ENCODE measurements around the gene SH3GL1. TPM values are rescaled to one million over a fixed set of nuclear protein-coding genes. Genes with fewer than 3 reads are reported as not detected.

The SH3GL1 gene
- total RNA-seq, 1 donor from 2014 or later = 101 TPM

GRCh38 chr19:4415352-4415751, 15.0 kb upstream of the SH3GL1 start:
- H3K36me3 Mint-ChIP-seq (ENCODE audit: low read depth, unreplicated experiment) = peaks cover 6% of the 10 kb centered on the region
- no peak overlapping the region for H3K27ac ChIP-seq (ENCODE audit: low read depth, low read length)
- no peak for TF ChIP-seq CTCF (IDR thresholded peaks at IDR 0.05; ENCODE audit: insufficient read depth, low read depth, low read length)
- TF ChIP-seq EZH2 (IDR thresholded peaks at IDR 0.05; ENCODE audit: insufficient read depth, low read length) = no peak
- no peaks in the 10 kb centered on the region for H3K9me3 ChIP-seq (ENCODE audit: insufficient read depth, low read depth, low read length)
- H3K27ac Mint-ChIP-seq (ENCODE audit: unreplicated experiment) = no peak overlapping the region
- no peaks in the 10 kb centered on the region for H3K27me3 ChIP-seq (ENCODE audit: insufficient read depth, low read length)
- FAIRE-seq = no peak
- H3K4me1 Mint-ChIP-seq (ENCODE audit: low read depth, unreplicated experiment) = peaks cover 10% of the 10 kb centered on the region
- peaks cover 8% of the 10 kb centered on the region for H3K4me1 ChIP-seq (ENCODE audit: insufficient read depth, low read length)
- DNase-seq (ENCODE audit: low read depth) = no peak
- no peak overlapping the region for H3K4me3 Mint-ChIP-seq (ENCODE audit: unreplicated experiment)
- no peak overlapping the region for H2AFZ ChIP-seq (ENCODE audit: low read depth, low read length)
- no peak overlapping the region for H3K9ac ChIP-seq (ENCODE audit: low read length)
- H3K4me2 ChIP-seq (ENCODE audit: low read length) = no peak overlapping the region
- H4K20me1 ChIP-seq (ENCODE audit: insufficient read depth, low read length) = peaks cover 4% of the 10 kb centered on the region
- H3K36me3 ChIP-seq (ENCODE audit: insufficient read depth, low read length) = peaks cover 10% of the 10 kb centered on the region
- H3K27me3 Mint-ChIP-seq (ENCODE audit: low read depth, unreplicated experiment) = no peaks in the 10 kb centered on the region
- peaks cover 41% of the 10 kb centered on the region for H3K79me2 ChIP-seq (ENCODE audit: insufficient read depth, low read length)
- peaks cover 2% of the 10 kb centered on the region for H3K9me3 Mint-ChIP-seq (ENCODE audit: unreplicated experiment)
- no peak overlapping the region for H3K4me3 ChIP-seq (ENCODE audit: insufficient read depth, low read depth, low read length)

- Histone ChIP-seq H2AFZ (ENCODE audit: low read depth, low read length) (no peak overlapping the region), H3K27ac (ENCODE audit: low read depth, low read length) (no peak overlapping the region), H3K4me3 (ENCODE audit: insufficient read depth, low read depth, low read length) (no peak overlapping the region), H3K9me3 (ENCODE audit: insufficient read depth, low read depth, low read length) (no peaks in the 10 kb centered on the region), H3K9ac (ENCODE audit: low read length) (no peak overlapping the region), H4K20me1 (ENCODE audit: insufficient read depth, low read length) (peaks cover 5% of the 10 kb centered on the region), H3K27me3 (ENCODE audit: insufficient read depth, low read length) (no peaks in the 10 kb centered on the region), H3K4me2 (ENCODE audit: low read length) (no peak overlapping the region), H3K36me3 (ENCODE audit: insufficient read depth, low read length) (peaks cover 11% of the 10 kb centered on the region), H3K79me2 (ENCODE audit: insufficient read depth, low read length) (peaks cover 41% of the 10 kb centered on the region), H3K4me1 (ENCODE audit: insufficient read depth, low read length) (peaks cover 8% of the 10 kb centered on the region)
- H3K27me3 Mint-ChIP-seq (ENCODE audit: low read depth, unreplicated experiment) = no peaks in the 10 kb centered on the region
- peaks cover 2% of the 10 kb centered on the region for H3K9me3 Mint-ChIP-seq (ENCODE audit: unreplicated experiment)
- H3K4me3 Mint-ChIP-seq (ENCODE audit: unreplicated experiment) = no peak overlapping the region
- H3K4me1 Mint-ChIP-seq (ENCODE audit: low read depth, unreplicated experiment) = peaks cover 9% of the 10 kb centered on the region
- DNase-seq (ENCODE audit: low read depth) (no peak), FAIRE-seq (no peak)
- TF ChIP-seq EZH2 (IDR thresholded peaks at IDR 0.05; ENCODE audit: insufficient read depth, low read length) (no peak), CTCF (IDR thresholded peaks at IDR 0.05; ENCODE audit: insufficient read depth, low read depth, low read length) (no peak)
- no peak overlapping the region for H3K27ac Mint-ChIP-seq (ENCODE audit: unreplicated experiment)
- H3K36me3 Mint-ChIP-seq (ENCODE audit: low read depth, unreplicated experiment) = peaks cover 6% of the 10 kb centered on the region
Measured at GRCh38 chr19:4414800-4415321, 14.5 kb upstream of the SH3GL1 start.

- Histone ChIP-seq H3K27me3 (ENCODE audit: insufficient read depth, low read length) (no peaks in the 10 kb centered on the region), H3K79me2 (ENCODE audit: insufficient read depth, low read length) (peaks cover 45% of the 10 kb centered on the region), H3K4me1 (ENCODE audit: insufficient read depth, low read length) (peaks cover 8% of the 10 kb centered on the region), H3K9me3 (ENCODE audit: insufficient read depth, low read depth, low read length) (no peaks in the 10 kb centered on the region), H2AFZ (ENCODE audit: low read depth, low read length) (no peak overlapping the region), H3K4me3 (ENCODE audit: insufficient read depth, low read depth, low read length) (no peak overlapping the region), H3K4me2 (ENCODE audit: low read length) (no peak overlapping the region), H3K9ac (ENCODE audit: low read length) (no peak overlapping the region), H3K27ac (ENCODE audit: low read depth, low read length) (no peak overlapping the region), H3K36me3 (ENCODE audit: insufficient read depth, low read length) (peaks cover 16% of the 10 kb centered on the region), H4K20me1 (ENCODE audit: insufficient read depth, low read length) (peaks cover 9% of the 10 kb centered on the region)
- Mint-ChIP-seq H3K4me3 (ENCODE audit: unreplicated experiment) (no peak overlapping the region), H3K27me3 (ENCODE audit: low read depth, unreplicated experiment) (no peaks in the 10 kb centered on the region), H3K9me3 (ENCODE audit: unreplicated experiment) (peaks cover 2% of the 10 kb centered on the region), H3K27ac (ENCODE audit: unreplicated experiment) (no peak overlapping the region), H3K4me1 (ENCODE audit: low read depth, unreplicated experiment) (peaks cover 10% of the 10 kb centered on the region), H3K36me3 (ENCODE audit: low read depth, unreplicated experiment) (peaks cover 9% of the 10 kb centered on the region)
- FAIRE-seq (no peak), DNase-seq (ENCODE audit: low read depth) (no peak)
- no peak for TF ChIP-seq EZH2 (IDR thresholded peaks at IDR 0.05; ENCODE audit: insufficient read depth, low read length)
- no peak for TF ChIP-seq CTCF (IDR thresholded peaks at IDR 0.05; ENCODE audit: insufficient read depth, low read depth, low read length)
Measured at GRCh38 chr19:4414144-4414799, 13.9 kb upstream of the SH3GL1 start.
